Stimulated activated CD4-positive, alpha-beta T cell treated with anti-CD3 and anti-CD28 coated beads, Interleukin-4, amount 100 ng/mL, for 48 hours (primary cell): Measurements from ENCODE around the gene EIF3B.
"Not testable (repeated sequence)": the region's sequence is repeated elsewhere in the genome, so short reads cannot be mapped to it uniquely, and the experiment has no call there.

Experiments
- DNase-seq, 2 donors: peaks; one replicate each; pipeline ENCODE4 v3.0.0-alpha.2; 2020; ENCODE audit warnings: low read depth in 2 of 2

Gene EIF3B

DNA sequence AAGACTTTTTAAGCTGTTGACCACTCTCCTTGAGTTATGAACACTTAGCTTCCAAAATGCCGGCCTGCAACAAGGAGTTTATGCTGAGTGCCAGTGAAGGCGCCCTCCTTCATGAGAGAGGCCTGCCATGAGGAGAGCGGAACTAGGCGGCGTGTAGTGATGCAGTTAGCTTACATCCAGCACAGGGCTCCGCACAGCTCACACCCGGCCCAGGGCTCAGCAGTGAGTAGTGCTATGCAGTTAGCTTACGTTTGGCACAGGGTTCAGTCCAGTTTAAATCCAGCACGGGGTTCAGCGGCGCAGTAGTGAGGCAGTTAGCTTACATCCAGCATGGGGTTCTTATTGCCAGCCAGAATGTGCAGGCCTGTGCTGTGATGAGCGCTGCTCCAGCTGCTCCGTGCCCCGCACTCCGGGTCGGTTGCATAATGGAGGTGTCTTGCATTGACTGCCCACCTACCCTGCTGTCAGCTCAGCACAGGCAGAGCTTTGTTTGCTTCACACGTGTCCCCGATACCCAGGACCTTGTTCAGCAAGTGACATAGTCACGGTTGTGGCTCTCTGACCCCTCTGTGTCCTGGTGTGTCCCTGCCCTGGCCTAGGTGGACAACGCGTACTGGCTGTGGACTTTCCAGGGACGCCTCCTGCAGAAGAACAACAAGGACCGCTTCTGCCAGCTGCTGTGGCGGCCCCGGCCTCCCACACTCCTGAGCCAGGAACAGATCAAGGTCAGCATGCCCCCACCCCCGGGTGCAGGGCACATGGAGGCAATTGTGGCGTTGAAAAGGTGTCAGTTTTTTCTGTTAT, 21.9 kb downstream of the EIF3B start:
- no peak for DNase-seq

DNA sequence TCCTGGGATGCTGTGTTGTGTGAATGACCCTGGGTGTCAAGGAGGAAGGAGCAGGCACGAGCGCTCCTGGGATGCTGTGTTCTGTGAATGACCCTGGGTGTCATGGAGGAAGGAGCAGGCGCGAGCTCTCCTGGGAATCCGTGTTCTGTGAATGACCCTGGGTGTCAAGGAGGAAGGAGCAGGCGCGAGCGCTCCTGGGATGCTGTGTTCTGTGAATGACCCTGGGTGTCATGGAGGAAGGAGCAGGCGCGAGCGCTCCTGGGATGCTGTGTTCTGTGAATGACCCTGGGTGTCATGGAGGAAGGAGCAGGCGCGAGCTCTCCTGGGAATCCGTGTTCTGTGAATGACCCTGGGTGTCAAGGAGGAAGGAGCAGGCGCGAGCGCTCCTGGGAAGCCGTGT, 22.9 kb downstream of the EIF3B start:
- not testable (repeated sequence) for DNase-seq

DNA sequence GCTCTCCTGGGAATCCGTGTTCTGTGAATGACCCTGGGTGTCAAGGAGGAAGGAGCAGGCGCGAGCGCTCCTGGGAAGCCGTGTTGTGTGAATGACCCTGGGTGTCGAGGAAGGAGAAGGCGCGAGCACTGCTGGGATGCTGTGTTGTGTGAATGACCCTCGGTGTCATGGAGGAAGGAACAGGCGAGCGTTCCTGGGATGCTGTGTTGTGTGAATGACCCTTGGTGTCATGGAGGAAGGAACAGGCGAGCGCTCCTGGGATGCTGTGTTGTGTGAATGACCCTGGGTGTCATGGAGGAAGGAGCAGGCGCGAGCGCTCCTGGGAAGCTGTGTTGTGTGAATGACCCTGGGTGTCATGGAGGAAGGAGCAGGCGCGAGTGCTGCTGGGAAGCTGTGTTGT, 23.5 kb downstream of the EIF3B start:
- not testable (repeated sequence) for DNase-seq

DNA sequence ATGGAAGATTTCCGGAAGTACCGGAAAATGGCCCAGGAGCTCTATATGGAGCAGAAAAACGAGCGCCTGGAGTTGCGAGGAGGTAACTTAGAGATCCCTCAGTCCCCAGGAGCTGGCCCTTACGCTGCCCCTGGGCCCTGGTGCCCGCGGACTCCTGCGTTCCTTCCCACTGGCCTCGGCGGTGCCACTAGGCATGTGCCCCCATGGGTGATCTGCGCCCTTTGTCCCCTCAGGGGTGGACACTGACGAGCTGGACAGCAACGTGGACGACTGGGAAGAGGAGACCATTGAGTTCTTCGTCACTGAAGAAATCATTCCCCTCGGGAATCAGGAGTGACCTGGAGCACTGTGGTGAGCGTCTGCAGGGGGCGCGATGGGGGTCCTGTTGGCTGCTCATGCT, 24.5 kb downstream of the EIF3B start:
- DNase-seq = no peak

DNA sequence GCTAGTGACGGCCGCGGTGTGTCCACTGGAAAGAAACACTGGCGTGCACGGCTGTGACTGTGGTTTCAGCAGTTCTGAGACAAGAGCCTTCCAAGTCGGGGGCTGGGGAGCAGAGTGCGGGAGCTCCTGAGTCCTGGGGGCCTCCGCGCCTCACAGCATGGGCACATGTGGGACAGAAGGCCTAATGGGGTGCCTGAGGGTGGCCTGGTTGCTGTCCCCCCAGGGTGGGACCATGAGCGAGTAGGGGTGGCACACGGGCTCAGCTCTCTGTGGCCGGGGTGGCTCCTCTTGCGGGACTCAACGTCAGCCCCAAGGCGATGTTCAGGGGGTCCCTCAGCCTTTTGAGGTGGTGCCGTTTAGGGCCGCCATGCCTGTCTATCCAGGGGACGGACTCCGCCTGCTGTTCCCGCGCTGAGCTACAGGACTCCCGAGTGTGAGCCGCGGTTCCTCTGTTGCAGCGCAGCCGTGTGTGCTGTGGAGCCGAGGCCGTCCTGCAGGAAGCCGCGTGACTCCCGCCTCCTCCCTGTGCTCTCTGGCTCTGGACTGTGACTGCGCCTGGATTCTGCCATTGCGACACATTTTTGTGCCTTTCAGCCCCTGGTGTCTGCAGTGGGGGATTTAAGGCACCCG, 25.3 kb downstream of the EIF3B start:
- DNase-seq = no peak

DNA sequence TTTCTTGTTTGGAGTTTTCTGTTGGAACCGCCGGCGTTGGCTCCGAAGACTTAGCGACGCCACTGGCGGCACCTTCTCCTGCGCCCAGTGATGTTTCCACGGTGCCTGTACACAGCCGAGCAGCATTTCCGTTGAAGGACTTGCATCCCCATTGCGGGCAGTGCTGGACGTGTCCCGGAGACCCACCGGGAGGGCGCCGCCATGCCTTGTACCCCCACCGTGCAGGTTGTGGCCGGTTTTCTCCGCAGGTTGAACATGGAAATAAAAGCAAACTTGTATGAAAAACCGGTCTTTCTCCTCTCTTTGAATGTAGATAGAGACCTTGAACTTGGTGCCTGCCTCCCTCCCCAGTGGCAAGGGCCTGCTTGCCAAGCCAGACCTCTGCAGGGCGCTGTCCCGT, 25.8 kb downstream of the EIF3B start:
- no peak for DNase-seq

DNA sequence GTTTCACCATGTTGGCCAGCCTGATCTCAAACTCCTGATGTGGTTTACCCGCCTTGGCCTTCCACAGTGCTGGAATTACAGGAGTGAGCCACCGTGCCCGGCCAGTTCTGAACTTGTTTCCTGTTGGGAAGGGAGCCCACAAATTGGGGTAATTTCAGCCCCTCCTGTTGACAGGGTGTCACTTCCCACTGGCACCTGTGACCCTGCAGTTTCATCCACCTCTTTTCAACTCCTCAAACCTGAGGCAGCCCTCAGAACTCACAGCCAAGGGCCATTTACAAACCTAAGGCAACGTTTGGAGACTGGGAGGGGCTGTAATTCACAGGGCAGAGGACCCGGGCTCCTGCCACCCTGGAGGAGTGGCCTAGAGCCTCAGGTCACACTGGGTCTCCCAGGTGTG, 26.6 kb downstream of the EIF3B start:
- DNase-seq = no peak

DNA sequence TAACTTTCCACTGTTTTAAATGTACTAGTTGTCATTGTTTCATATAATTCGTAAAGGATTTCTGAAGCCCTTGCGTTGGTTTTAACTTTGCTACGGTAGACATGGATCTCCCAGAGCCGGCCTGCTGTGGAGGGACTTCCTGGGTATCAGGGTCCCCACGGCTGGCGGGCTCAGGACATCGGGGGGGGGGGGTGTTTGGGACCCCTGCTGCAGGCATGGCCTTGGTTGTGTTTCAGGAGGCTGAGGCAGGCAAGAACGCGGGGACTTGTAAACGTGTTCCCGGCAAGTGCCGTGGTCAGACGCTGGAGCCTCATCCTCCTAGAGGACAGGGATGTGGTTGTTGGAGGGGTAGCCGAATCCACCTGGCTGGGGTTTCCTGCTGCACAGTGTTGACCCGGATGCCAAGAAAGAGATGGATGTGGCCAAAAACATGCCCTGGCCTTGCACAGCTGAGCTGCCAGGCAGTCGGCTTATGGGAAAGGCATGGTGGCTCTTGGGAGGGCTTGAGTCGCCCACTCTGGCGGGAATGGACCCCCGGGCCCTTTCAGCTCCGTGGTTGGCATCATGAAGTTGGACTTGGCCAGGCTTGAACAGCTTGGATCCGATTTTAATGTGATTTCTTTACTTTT, 27.4 kb downstream of the EIF3B start:
- DNase-seq = no peak

DNA sequence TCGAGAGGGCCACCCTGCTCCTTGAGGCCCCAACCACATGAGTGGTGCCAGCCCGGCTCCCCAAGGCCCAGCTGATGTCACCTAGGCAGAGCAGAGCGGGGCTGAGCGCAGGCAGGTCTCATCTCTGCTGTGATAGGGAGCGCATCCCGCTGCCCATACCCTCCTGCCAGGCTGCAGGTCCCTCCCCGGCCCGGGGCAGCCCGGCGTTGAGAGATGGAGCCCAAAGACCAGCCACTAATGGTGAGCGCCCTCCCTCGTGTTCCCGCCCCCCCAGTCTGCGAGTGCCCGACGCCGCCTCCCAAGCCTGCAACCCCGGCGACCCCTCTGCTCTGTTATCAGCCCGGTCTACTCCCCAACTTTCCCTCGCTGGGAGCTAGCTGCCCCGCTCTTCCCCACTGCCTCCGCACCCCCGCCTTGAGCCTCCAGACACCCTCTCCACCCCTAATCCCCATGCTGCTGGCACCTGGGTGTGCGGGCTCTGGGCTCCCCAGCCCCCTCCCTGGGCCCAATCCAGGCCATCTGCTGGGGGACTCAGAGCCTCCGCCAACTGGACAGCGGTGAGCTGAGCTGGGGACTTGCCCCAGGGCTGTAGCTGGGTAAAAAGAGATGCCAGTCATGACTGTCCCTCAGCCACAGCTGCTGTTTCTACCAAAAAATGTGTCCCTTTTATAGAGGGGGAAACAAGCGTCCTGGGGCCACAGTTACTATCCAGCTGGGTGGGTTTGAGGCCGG, 29.1 kb downstream of the EIF3B start:
- no peak for DNase-seq

DNA sequence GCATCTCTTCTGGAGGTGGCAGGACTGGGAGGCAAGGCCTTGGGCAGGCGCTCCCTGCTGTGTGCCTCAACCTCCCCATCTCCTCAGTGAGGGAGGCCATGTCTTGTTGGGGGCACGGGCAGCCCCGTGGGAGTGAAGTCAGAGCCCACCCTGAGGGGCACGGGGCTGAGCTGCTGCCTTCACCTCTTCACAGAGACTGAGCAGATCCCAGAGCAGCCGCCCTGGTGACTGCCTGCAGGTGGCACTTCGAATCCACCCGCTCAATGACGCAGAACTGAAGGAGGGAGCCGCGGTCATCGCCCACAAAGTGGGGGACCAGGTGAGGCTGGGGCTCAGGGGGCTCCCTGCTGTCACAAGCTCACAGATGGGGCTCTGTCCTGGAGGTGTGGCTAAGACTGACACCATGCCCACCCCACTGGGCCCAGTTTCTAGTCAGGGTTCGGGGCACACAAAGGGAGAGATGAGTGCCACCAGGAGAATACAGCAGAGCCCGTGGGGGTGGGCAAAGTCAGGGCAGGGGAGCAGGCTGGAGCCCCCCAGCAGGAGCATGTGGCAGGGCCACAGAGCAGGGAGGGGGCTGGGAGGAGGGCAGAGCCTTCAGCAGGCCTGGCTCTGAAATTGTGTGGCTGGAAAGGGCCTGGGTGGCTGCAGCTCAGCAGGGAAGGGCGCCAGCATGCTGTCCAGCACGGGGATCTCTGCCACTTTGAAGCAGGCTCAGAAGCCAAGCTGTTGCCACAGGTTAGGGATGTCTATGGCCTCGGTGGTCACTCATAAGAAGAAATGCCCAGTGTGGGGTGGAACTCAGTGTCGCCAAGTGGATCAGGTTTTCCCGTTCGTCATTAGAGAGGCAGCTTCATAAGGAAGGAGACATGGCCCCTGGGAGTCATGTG, 30.0 kb downstream of the EIF3B start:
- DNase-seq = no peak

DNA sequence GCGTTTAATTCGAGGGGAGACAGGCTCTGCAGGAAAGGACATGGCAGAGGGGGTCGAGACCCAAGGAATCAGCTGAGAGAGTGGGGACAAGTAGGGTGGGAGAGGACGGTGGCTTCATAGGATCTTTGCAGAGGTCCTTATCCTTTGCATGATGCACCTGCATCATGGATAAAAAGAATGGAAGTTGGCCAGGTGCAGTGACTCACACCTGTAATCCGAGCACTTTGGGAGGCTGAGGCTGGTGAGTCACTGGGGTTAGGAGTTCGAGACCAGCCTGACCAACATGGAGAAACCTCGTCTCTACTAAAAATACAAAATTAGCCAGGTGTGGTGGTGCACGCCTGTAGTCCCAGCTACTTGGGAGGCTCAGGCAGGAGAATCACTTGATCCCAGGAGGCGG, 31.5 kb downstream of the EIF3B start:
- not testable (repeated sequence) for DNase-seq

DNA sequence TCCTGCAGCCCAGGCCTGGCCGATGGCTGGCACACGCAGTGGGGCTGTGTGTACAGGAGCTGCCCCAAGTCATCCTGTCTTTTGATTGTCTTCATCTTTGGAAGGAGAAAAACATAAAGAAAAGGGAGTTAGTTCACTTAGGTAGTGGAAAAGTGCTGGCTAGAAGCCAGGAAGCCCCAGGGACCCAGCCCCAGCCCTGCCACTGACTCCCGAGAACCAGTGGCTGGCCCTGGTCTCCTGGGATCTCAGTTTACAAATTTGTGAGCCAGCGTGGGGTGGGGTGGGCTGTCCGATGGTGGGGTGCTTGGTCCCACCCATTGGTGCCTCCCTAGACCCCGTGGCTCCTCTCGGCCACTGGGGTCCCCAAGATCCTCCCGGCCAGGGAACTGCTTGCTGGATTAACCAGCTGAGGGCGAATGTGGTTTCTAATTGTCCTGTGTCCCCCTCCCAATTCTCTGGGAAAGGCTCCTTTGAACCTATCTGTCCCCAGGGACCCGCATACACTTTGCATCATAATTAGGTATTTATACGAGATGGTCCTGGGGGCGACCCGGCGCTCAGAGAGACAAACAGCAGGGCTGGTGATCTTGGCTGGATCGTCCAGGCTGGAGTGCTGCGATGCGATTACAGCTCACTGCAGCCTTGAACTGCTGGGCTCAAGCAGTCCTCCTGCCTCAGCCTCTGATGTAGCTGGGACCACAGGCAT, 32.5 kb downstream of the EIF3B start:
- DNase-seq = no peak

DNA sequence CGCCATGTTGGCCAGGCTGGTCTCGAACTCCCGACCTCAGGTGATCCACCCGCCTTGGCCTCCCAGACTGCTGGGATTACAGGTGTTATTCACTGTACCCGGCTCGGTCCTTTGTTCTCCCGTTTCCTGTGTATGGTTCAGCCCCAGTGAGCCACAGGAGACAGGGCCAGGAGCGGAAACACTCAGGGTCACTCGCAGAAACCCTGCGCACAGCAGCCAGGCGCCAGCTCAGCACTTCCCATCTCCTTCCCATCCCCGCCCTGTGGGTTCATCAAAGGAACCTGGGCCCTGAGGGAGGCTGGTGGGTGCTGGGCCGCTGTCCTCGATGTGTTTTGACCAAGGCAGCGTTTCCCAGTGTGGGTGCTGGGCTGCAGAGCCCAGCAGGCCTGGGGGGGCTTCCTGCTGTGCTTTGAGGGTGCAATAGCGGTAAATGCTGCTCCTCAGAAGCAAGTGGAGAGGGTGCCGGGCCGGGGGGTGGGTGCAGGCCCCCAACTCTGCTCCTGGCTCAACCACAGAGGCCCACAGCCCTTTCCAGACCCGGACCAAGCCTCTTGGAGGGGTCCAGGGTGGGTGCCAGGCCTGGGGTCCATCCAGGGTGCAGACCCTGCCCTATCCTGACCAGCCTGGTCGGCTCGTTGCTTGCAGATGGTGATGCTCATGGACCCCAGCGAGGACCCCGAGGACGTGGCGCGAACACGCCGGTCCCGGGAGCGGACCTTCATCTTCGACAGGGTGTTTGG, 33.4 kb downstream of the EIF3B start:
- DNase-seq = no peak

DNA sequence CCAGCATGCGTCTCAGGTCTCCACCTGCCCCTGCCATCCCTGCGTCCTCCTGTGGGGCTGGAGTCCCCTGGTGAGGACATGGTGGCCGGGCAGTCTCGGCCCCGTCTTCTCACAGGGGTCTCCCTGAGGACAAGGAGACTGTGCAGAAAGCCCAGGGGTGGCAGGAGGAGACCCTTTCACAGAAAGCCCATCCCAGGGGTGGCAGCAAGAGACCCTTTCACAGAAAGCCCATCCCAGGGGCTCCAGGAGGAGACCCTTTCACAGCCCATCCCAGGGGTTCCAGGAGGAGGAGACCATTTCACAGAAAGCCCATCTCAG, 34.0 kb downstream of the EIF3B start:
- DNase-seq = no peak

DNA sequence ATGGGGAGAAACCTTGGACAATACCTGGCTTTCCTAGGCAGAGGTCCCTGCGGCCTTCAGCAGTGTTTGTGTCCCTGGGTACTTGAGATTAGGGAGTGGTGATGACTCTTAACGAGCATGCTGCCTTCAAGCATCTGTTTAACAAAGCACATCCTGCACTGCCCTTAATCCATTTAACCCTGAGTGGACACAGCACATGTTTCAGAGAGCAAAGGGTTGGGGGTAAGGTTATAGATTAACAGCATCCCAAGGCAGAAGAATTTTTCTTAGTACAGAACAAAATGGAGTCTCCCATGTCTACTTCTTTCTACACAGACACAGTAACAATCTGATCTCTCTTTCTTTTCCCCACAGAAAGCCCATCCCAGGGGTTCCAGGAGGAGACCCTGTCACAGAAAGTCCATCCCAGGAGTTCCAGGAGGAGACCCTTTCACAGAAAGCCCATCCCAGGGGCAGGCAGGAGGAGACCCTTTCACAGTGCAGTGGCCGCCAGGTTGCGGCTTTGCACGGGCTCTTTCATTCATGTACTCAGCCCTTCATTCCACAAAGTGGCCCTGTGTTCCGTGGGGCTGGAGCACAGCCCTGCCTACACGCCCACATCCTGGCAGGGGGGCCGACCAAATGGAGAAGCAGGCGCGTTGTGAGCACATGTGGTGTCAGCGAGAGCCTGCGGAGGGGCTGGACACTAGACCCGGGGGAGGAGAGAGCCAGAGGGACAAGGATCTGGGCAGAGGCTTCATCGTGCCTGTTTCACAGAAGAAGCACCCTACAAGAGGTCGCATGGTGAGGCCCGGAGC, 35.6 kb downstream of the EIF3B start:
- DNase-seq = not testable (repeated sequence)

DNA sequence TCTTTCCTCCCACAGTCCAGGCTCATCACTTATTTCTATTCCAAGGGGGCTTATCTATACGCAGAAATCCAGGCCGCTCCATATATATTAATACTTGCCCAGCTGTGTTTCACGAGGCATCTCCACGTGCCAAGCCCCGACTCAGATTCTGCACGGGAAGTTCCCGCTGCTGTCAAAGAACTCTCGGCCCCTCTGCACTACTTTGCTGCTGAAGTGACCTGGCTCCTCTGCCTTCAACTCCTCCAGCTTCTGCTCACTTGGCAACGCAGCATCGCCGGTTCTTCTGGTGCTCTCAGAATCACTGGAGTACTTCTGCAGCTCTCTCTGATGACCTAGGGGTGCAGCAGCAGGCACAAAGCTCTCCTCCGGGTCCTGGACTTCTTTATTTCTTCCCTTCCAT, 39.1 kb downstream of the EIF3B start:
- no peak for DNase-seq

DNA sequence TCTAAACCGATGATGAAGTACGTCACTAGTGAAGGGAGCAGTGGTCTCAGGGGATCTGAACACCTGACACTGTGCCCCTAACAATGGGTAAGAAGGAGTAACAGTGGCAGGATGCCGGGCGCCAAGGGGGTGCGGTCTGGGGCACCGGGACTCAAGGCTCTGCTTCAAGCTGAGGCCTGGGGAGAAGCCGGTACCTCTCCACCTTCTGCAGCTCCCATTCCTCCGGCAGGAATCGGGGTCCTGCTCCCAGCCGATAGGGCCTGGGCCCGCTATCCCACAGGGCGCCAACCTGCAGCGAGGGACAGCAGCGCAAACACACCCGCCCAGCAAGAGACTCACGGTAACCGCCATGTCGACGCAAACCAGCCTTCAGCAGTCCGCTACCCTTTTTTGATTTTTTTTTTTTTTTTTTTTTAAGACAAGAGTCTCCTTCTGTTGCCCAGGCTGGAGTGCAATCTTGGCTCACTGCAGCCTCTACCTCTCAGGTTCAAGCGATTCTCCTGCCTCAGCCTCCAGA, 40.0 kb downstream of the EIF3B start:
- DNase-seq = no peak

DNA sequence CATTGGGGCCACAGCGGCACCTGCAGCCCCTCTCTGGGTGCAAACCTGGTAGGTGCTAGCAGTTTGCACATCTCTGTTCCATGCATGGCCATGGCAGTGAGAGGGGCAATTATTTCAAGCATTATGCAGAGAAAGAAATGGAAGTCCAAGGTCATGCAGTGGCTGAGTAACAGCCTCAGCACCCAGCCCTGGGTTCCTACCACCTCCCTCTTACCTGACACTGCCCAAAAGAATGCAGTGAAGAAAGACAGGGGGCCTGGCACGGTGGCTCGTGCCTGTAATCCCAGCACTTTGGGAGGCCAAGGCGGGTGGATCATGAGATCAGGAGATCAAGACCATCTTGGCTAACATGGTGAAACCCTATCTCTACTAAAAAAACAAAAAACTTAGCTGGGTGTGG, 43.9 kb downstream of the EIF3B start:
- no peak for DNase-seq
